IPS-18c (cell line): Measurements from ENCODE around the gene NDUFS6.

Source experiments
- H3K4me3 ChIP-seq: 2 replicates; pipeline ENCODE4 v1.7.0; 2013; ENCODE audit warnings: low read depth, mild to moderate bottlenecking, low read length, moderate library complexity; ENCODE audit not compliant: insufficient read depth
- H3K9me3 ChIP-seq: one replicate; pipeline ENCODE4 v1.6.1; 2013; ENCODE audit warnings: mild to moderate bottlenecking, low read length, moderate library complexity; ENCODE audit not compliant: control insufficient read depth, insufficient read depth

NDUFS6 gene

GRCh38 chr5:1801222-1801966 is at the start of gene NDUFS6:
NDUFS6 (plus strand) TSS chr5:1801407; CDS start chr5:1801418, 11 bp downstream.
- Histone ChIP-seq H3K9me3 (no peaks in the 10 kb centered on the region), H3K4me3 (peak within 1 kb of the TSS; percentile 94)

GRCh38 chr5:1751864-1752822 is 49.1 kb upstream of the NDUFS6 start:
- no peaks in the 10 kb centered on the region for H3K9me3 ChIP-seq
- no peak overlapping the region for H3K4me3 ChIP-seq

GRCh38 chr5:1752881-1753280 is 48.3 kb upstream of the NDUFS6 start:
- Histone ChIP-seq H3K4me3 (no peak overlapping the region), H3K9me3 (peaks cover 3% of the 10 kb centered on the region)

- no peak overlapping the region for H3K4me3 ChIP-seq
- H3K9me3 ChIP-seq, result peaks cover 3% of the 10 kb centered on the region
Measured at GRCh38 chr5:1753490-1753889, 47.7 kb upstream of the NDUFS6 start.

GRCh38 chr5:1754531-1755220 is 46.5 kb upstream of the NDUFS6 start:
- H3K4me3 ChIP-seq, result no peak overlapping the region
- peaks cover 5% of the 10 kb centered on the region for H3K9me3 ChIP-seq

DNA sequence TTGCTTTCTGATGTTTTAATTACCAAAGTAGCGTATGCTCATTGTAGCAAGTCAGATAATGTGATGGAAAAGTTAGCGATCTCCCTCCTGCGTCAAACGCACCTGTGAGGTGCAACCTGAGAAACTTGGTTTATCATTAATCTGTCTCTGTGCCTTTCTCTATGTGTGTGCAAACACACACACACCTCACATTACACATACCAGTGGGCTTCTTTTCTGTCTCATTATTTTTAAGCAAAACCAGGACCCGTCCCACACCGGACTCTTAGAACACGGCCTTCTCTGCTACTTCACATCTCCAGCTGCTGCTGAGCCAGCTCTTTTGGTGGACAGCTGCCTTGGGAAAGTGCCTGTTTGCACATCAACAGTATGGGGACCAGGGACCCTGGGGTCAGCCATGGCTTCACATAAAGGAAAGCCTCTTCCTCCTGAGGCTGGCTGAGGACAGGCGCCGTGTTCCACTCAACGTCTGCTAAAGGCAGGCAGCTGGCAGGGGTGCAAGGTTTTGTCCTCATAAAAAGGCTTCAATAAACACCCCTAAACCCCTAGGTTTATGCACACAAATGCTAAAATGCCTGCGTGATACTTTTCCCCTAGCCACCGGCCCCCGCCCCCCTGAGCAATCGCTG is 45.8 kb upstream of the NDUFS6 start:
- peaks cover 5% of the 10 kb centered on the region for H3K9me3 ChIP-seq

DNA sequence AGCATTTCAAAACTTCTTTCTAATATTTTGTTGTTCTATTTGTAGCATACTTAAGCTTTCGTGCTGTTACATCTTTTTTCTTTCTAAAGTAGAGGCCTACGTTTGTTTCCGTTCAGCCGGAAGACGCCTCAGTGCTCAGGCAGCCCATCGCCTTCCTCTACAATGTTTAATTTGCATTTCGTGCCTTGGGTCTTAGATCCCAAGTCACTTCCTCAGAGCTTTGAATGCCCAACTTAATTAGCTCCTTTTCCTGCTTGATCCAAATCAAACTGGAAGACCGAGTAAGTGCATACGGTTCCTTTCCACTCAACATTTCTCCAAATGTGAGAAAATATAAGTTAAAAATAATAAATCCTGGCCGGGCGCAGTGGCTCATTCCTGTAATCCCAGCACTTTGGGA is 44.7 kb upstream of the NDUFS6 start:
- Histone ChIP-seq H3K4me3 (no peak overlapping the region), H3K9me3 (peaks cover 5% of the 10 kb centered on the region)

More for the DNA sequence above, 45.8 kb upstream of the NDUFS6 start:
- no peak overlapping the region for H3K4me3 ChIP-seq

GRCh38 chr5:1757511-1757910 is 43.7 kb upstream of the NDUFS6 start:
- Histone ChIP-seq H3K9me3 (peaks cover 5% of the 10 kb centered on the region), H3K4me3 (no peak overlapping the region)

DNA sequence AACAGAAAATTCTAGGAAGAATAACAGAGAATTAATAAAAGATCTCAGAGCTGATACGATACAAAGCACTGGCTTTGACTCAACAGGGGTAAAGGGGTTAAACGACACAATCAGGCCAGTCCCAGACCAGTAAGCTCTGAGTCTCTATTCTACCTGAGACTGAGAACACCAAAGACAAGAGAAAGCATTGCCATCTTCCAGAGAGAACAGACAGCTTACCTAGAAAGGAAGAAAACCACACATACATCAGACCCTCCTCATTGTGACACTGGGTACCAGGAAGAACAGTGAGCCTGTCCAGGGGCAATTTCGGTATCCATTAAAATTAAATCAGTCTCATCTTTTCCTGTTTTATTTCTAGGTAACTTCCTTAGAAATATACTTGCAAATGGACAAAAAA is 42.6 kb upstream of the NDUFS6 start:
- H3K4me3 ChIP-seq, result no peak overlapping the region
- H3K9me3 ChIP-seq, result peaks cover 5% of the 10 kb centered on the region

DNA sequence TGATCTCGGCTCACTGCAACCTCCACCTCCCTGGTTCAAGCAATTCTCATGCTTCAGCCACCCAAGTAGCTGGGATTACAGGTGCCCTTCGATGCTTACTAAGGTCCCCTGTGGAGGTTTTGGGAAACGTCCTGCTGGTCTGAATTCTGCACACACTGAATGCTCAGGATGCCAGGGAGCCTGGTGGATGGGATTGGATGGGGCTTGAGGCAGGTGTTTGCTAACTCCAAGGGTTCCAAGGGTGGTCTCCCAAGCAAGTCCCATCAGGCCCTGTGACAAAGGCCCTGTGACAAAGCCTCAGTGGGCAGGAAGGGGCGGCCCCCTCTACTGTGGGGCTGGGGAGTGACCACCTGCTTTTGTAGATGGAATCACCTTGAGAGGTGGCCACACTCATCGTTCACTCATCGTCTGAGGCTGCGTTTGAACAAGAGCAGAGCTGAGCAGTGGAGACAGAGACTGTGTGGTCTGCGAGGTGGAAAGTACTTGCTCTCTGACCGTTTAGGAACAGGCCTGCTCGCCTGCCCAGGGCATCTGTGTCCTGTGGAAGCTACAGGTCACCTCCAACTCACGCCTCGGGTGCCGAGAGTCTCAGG is 41.7 kb upstream of the NDUFS6 start:
- H3K9me3 ChIP-seq, result peaks cover 5% of the 10 kb centered on the region

DNA sequence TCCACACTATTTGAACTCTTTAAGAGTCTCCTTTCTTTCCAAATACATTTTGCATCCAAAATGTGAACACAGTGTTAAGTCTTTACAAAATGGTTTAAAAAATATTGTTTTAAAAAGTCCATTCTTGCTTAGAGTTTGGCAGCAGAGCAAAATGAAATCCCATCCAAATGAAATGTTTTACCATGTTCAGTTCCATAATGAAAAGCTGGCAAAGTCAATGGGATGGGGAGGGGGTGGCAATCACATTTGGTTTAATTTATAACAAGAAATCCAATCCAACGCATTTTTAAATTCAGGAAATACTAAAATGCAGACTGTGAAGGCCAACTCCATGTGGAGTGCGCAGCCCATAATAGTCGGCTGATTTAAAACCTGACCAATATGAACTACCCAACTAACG is 41.0 kb upstream of the NDUFS6 start:
- no peak overlapping the region for H3K4me3 ChIP-seq
- H3K9me3 ChIP-seq, result peaks cover 5% of the 10 kb centered on the region

More for the DNA sequence above, 41.7 kb upstream of the NDUFS6 start:
- no peak overlapping the region for H3K4me3 ChIP-seq

DNA sequence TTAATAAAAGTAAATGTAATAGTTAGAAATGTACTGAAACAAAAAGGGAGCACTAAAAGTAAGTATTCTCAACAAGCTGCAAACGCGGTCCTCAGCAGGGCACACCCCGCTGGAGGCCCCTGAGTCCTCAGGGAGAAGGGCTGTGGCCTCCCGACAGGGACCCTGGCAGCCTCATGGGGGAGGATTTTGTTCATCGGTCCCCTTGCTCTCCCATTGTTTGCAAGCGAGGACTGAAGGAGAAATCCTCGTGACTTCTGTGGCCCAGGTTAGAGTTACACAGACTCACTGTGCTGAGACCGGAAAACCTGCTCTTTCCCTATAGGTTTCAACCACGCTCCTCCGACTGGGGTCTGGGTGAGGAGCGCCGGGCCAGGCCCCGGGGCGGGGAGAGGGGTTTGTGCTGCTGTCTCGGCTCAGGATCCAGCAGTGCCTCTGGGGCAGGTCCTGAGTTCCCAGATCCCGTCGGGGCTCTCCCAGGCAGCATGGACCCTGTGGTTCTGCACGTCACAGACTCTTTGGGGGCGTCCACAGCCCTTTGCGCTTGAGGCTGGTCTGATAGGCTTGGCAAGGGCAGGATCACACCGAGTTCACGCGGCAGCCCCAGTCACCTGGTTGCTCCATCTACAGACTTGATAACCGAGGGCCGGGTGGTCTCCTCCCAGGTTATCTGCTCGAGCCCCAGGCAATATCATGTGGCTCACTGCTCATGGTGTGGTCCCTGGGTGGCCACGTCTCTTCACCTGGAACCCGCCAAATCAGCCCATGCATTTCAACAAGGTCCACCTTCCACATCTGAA is 40.4 kb upstream of the NDUFS6 start:
- peaks cover 5% of the 10 kb centered on the region for H3K9me3 ChIP-seq
- H3K4me3 ChIP-seq, result no peak overlapping the region

DNA sequence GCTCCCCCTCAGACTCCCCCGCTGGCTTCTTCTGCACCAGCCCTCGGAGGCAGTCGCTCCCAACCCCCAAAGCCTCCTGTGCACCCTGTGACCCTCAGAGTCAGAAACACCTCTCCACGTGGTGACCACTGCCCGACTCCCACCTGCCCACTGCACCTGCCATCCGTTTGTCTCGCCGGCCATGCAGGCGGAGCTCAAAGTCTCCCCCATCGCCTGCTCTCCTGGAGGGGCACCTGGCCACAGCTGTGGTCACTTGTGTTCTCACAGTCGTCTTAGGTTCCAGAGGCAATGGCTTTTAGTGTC is 39.8 kb upstream of the NDUFS6 start:
- H3K9me3 ChIP-seq, result peaks cover 5% of the 10 kb centered on the region
- no peak overlapping the region for H3K4me3 ChIP-seq

DNA sequence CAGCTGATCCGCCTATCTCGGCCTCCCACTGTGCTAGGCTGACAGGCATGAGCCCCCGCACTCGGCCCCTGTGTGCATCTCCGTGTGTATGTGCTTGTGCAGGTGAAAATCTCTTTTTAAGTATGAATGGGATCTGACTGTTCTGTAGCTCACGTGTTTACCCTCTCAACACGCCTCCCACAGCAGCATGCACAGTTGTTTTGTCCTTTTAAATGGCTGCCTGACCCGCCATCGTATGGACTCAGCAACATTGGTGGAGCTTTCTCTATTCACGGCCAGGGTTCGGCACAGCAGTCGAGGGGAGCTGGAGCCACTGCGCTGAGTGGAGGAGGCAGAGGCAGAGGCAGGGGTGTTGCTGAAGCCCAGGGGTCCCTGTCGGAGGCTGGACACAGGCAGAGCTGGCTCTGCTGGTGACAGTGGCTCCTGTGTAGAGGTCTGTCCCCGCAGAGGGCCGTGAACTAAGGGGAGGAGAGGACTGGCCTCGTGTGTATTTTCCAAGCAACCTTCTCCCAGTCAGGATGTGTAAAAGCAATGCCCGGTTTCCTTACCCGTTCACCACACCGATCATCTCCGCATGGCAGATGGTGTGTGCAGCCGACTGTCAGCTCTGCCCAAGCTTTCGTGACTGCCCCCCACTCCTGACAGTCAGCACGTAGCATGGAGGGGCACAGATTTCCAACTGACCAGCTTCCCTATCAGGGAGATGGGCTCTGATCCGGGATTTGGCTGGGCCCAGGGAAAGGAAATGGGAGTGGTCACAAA is 38.9 kb upstream of the NDUFS6 start:
- H3K9me3 ChIP-seq, result peaks cover 5% of the 10 kb centered on the region
- H3K4me3 ChIP-seq, result no peak overlapping the region

DNA sequence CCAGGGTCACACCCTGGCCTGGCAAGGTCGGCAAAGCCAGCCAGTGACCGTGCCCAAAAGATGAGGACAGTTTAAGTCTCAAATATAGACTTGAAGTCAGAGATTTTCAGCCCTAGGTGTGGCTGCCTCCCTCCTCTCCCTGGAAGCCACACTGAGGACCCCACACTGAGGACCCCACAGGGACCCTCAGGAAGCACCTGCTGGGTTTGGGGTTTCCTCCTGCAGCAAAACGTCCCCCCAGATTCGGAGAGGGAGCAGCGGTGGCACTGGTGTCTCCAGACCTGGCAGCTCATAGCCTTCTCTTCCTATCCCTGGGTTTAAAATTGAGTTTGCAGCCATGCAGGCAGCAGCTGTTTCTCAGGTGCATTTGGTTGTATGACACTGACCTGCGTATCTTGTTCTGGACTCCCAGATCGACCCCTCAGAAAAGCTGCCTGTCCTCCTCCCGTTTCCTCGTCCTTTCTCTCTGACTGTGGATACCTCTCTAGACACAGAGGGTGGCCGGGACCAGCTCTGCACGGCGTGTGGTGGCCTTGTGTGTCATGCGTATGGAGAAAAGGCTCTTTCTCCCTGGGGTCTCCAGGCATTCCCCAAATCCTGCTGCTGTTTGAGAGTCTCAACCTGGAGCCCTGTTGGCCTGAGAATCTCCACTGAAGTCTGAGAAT is 38.2 kb upstream of the NDUFS6 start:
- Histone ChIP-seq H3K9me3 (peaks cover 2% of the 10 kb centered on the region), H3K4me3 (no peak overlapping the region; the same call in 1 of the 2 replicates)
